ENCODE measurements around the gene IGSF23. TPM values are rescaled to one million over a fixed set of nuclear protein-coding genes. Genes with fewer than 3 reads are reported as not detected.

The IGSF23 gene
- total and polyA plus RNA-seq, 4 donors, result 0.47 to 11.4 (median 3.3) TPM

DNA sequence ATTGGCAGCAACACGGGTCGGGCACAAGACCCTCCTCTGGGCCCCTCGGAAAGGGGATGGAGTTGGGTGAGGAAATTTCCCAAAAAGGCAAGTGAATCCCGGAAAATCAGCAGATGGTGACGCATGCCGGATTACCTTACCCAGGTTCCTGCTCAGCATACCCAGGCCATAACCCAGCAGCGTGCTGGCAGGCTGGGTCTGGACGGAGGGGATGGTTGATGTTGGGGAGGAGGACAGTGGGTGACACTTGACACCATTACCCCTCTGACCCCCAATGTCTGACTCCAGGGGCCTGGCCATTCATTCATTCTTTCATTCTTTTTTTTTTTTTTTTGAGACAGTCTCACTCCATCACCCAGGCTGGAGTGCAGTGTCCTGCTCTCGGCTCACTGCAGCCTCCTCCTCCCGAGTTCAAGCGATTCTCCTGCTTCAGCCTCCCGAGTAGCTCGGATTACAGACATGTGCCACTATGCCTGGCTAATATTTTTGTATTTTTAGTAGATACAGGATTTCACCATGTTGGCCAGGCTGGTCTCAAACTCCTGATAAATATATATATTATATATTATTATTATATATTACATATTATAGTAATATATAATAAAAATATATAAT lies 31.1 kb downstream of the IGSF23 start:
- Histone ChIP-seq H3K4me3 (ENCODE audit: low read depth in 1 of 3, low read length in 3 of 3) (peak overlapping the region; percentile 72 to 92 (median 77)), H3K9me3 (ENCODE audit: control insufficient read depth in 4 of 4, low read length in 3 of 4) (no peaks in the 10 kb centered on the region), H3K27me3 (ENCODE audit: control insufficient read depth in 4 of 4, insufficient read depth in 4 of 4, low read length in 3 of 4) (no peaks in the 10 kb centered on the region), H3K9ac (ENCODE audit: low read depth in 1 of 2, low read length in 2 of 2) (peak overlapping the region; percentile 82 to 84), H3K36me3 (ENCODE audit: control insufficient read depth in 4 of 4, insufficient read depth in 3 of 4, low read depth in 1 of 4, low read length in 3 of 4) (peaks cover 0 to 18% (median 3%) of the 10 kb centered on the region in 4 donors), H3K4me1 (ENCODE audit: control insufficient read depth in 4 of 4, insufficient read depth in 4 of 4, low read length in 3 of 4) (peaks cover 5 to 43% (median 35%) of the 10 kb centered on the region in 4 donors), H3K27ac (ENCODE audit: low read depth in 1 of 2, low read length in 2 of 2) (peak overlapping the region; percentile 97 to 99)
- peak; percentile 45 for DNase-seq (ENCODE audit: low spot score)
- no peak for TF ChIP-seq GABPA (IDR thresholded peaks at IDR 0.05 in 1 of 2, conservative IDR thresholded peaks at IDR 0.05 in 1 of 2)
- peak; percentile 42 to 65 for TF ChIP-seq RXRA (IDR thresholded peaks at IDR 0.05)
- peak; percentile 16 to 37 for TF ChIP-seq HNF4A (conservative IDR thresholded peaks at IDR 0.05)
- TF ChIP-seq NR2F2 (IDR thresholded peaks at IDR 0.05), result no peak
- TF ChIP-seq, protein P1, sequence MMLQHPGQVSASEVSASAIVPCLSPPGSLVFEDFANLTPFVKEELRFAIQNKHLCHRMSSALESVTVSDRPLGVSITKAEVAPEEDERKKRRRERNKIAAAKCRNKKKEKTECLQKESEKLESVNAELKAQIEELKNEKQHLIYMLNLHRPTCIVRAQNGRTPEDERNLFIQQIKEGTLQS (IDR thresholded peaks at IDR 0.05), result peak; percentile 51
- TF ChIP-seq HNF4G (IDR thresholded peaks at IDR 0.05), result no peak
- TF ChIP-seq YY1 (IDR thresholded peaks at IDR 0.05), result peak; percentile 85
- WGBS, result 4% methylated on average over 13 of the region's 13 CpGs

DNA sequence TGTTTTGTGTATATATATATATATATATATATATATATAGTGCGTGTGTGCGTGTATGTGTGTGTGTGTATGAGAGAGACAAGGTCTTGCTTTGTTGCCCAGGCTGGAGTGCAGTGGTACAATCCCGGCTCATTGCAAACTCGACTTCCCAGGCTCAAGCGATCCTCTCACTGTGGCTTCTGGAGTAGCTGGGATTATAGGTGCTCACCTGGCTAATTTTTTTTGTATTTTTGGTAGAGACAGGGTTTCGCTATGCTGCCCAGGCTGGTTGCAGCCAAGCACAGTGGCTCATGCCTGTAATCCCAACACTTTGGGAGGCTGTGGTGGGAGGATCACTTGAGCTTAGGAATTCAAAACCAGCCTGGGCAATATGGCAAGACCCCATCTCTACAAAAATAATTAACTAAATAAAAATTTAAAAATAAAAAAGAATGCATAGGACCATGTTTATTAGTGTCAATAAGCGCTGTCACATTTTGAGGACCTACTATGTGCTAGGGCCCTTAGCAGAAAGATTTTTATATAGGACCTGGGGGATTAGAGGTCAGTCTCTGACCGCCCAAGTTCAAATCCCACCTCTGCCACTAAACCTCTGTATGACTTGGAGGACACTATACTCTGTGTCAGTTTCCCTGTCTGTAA lies 32.2 kb downstream of the IGSF23 start:
- DNase-seq (ENCODE audit: low spot score), result no peak
- Histone ChIP-seq H3K27ac (ENCODE audit: low read depth in 1 of 2, low read length in 2 of 2) (no peak overlapping the region), H3K9me3 (ENCODE audit: control insufficient read depth in 4 of 4, low read length in 3 of 4) (no peaks in the 10 kb centered on the region), H3K4me1 (ENCODE audit: control insufficient read depth in 4 of 4, insufficient read depth in 4 of 4, low read length in 3 of 4) (peaks cover 5 to 45% (median 36%) of the 10 kb centered on the region in 4 donors), H3K27me3 (ENCODE audit: control insufficient read depth in 4 of 4, insufficient read depth in 4 of 4, low read length in 3 of 4) (no peaks in the 10 kb centered on the region), H3K36me3 (ENCODE audit: control insufficient read depth in 4 of 4, insufficient read depth in 3 of 4, low read depth in 1 of 4, low read length in 3 of 4) (peaks cover 0 to 27% (median 11%) of the 10 kb centered on the region in 4 donors), H3K9ac (ENCODE audit: low read depth in 1 of 2, low read length in 2 of 2) (no peak overlapping the region), H3K4me3 (ENCODE audit: low read depth in 1 of 3, low read length in 3 of 3) (peak overlapping the region in 1 of 3 donors; percentile 32)
- TF ChIP-seq, protein P2, sequence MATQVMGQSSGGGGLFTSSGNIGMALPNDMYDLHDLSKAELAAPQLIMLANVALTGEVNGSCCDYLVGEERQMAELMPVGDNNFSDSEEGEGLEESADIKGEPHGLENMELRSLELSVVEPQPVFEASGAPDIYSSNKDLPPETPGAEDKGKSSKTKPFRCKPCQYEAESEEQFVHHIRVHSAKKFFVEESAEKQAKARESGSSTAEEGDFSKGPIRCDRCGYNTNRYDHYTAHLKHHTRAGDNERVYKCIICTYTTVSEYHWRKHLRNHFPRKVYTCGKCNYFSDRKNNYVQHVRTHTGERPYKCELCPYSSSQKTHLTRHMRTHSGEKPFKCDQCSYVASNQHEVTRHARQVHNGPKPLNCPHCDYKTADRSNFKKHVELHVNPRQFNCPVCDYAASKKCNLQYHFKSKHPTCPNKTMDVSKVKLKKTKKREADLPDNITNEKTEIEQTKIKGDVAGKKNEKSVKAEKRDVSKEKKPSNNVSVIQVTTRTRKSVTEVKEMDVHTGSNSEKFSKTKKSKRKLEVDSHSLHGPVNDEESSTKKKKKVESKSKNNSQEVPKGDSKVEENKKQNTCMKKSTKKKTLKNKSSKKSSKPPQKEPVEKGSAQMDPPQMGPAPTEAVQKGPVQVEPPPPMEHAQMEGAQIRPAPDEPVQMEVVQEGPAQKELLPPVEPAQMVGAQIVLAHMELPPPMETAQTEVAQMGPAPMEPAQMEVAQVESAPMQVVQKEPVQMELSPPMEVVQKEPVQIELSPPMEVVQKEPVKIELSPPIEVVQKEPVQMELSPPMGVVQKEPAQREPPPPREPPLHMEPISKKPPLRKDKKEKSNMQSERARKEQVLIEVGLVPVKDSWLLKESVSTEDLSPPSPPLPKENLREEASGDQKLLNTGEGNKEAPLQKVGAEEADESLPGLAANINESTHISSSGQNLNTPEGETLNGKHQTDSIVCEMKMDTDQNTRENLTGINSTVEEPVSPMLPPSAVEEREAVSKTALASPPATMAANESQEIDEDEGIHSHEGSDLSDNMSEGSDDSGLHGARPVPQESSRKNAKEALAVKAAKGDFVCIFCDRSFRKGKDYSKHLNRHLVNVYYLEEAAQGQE (IDR thresholded peaks at IDR 0.05), result no peak
- no peak for TF ChIP-seq EGR1 (IDR thresholded peaks at IDR 0.05; ENCODE audit: low read depth in 2 of 2)
- TF ChIP-seq FOXA1 (IDR thresholded peaks at IDR 0.05), result no peak
- TF ChIP-seq RAD21 (IDR thresholded peaks at IDR 0.05), result no peak
- TF ChIP-seq JUND (IDR thresholded peaks at IDR 0.05), result no peak
- TF ChIP-seq NR2F2 (IDR thresholded peaks at IDR 0.05), result no peak
- no peak for TF ChIP-seq FOXA2 (IDR thresholded peaks at IDR 0.05)
- no peak for TF ChIP-seq SP1 (IDR thresholded peaks at IDR 0.05)
- TF ChIP-seq HNF4A (conservative IDR thresholded peaks at IDR 0.05), result no peak
- TF ChIP-seq, protein P3, sequence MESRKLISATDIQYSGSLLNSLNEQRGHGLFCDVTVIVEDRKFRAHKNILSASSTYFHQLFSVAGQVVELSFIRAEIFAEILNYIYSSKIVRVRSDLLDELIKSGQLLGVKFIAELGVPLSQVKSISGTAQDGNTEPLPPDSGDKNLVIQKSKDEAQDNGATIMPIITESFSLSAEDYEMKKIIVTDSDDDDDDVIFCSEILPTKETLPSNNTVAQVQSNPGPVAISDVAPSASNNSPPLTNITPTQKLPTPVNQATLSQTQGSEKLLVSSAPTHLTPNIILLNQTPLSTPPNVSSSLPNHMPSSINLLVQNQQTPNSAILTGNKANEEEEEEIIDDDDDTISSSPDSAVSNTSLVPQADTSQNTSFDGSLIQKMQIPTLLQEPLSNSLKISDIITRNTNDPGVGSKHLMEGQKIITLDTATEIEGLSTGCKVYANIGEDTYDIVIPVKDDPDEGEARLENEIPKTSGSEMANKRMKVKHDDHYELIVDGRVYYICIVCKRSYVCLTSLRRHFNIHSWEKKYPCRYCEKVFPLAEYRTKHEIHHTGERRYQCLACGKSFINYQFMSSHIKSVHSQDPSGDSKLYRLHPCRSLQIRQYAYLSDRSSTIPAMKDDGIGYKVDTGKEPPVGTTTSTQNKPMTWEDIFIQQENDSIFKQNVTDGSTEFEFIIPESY (IDR thresholded peaks at IDR 0.05), result no peak
- TF ChIP-seq, protein P4, sequence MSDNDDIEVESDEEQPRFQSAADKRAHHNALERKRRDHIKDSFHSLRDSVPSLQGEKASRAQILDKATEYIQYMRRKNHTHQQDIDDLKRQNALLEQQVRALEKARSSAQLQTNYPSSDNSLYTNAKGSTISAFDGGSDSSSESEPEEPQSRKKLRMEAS (IDR thresholded peaks at IDR 0.05), result no peak
- TF ChIP-seq HNF4G (IDR thresholded peaks at IDR 0.05), result no peak
- TF ChIP-seq GABPA (IDR thresholded peaks at IDR 0.05 in 1 of 2, conservative IDR thresholded peaks at IDR 0.05 in 1 of 2), result no peak
- no peak for TF ChIP-seq RXRA (IDR thresholded peaks at IDR 0.05)
- no peak for TF ChIP-seq YY1 (IDR thresholded peaks at IDR 0.05)
- TF ChIP-seq, protein P5, sequence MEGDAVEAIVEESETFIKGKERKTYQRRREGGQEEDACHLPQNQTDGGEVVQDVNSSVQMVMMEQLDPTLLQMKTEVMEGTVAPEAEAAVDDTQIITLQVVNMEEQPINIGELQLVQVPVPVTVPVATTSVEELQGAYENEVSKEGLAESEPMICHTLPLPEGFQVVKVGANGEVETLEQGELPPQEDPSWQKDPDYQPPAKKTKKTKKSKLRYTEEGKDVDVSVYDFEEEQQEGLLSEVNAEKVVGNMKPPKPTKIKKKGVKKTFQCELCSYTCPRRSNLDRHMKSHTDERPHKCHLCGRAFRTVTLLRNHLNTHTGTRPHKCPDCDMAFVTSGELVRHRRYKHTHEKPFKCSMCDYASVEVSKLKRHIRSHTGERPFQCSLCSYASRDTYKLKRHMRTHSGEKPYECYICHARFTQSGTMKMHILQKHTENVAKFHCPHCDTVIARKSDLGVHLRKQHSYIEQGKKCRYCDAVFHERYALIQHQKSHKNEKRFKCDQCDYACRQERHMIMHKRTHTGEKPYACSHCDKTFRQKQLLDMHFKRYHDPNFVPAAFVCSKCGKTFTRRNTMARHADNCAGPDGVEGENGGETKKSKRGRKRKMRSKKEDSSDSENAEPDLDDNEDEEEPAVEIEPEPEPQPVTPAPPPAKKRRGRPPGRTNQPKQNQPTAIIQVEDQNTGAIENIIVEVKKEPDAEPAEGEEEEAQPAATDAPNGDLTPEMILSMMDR (IDR thresholded peaks at IDR 0.05; ENCODE audit: low read depth, low read length, missing input control), result no peak
- no peak for TF ChIP-seq TAF1 (conservative IDR thresholded peaks at IDR 0.05)
- TF ChIP-seq, protein P1 (IDR thresholded peaks at IDR 0.05), result no peak
- 76% methylated on average over 8 of the region's 8 CpGs for WGBS

All from liver (tissue), 9 donors.